ENCODE results near the gene MINK1.

Gene MINK1

DNA sequence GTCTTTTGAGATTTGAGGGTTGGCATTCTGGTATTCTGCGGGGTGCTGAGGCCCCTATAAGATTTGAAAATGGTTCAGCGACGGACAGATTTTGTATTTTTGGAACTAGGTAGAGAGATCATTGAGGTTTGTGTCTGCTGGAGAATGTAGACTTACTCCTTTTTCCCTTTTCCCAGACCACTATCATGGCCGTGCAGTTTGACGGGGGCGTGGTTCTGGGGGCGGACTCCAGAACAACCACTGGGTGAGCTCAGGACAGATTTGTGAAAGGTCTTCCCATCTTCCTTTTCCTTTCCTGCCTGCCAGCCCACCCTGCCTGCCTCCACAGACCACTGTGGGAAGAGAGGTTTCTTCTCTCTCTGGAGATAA is 36.6 kb upstream of the MINK1 start:
- ChIA-PET CTCF (no interaction called here), POLR2A (interaction anchor here (0.6 to 2.7 kb wide), 12 partner anchors 8 to 143 kb away, joined by 3 to 19 read pairs (median 3); partner anchors contain the start of genes ARRB2, MED11, PLD2 and RNF167)
- TF ChIP-seq SP1 (IDR thresholded peaks at IDR 0.05) (no peak), L3MBTL2 (conservative IDR thresholded peaks at IDR 0.05) (no peak), NFRKB (IDR thresholded peaks at IDR 0.05) (no peak), ZNF384 (IDR thresholded peaks at IDR 0.05) (no peak), FOXK2 (IDR thresholded peaks at IDR 0.05) (no peak), ELF4 (IDR thresholded peaks at IDR 0.05) (no peak), HDGF (IDR thresholded peaks at IDR 0.05; ENCODE audit: borderline replicate concordance) (no peak), FOXM1 (IDR thresholded peaks at IDR 0.05; ENCODE audit: borderline replicate concordance) (no peak)
- peak; percentile 59 for DNase-seq (ENCODE audit: extremely low spot score)

DNA sequence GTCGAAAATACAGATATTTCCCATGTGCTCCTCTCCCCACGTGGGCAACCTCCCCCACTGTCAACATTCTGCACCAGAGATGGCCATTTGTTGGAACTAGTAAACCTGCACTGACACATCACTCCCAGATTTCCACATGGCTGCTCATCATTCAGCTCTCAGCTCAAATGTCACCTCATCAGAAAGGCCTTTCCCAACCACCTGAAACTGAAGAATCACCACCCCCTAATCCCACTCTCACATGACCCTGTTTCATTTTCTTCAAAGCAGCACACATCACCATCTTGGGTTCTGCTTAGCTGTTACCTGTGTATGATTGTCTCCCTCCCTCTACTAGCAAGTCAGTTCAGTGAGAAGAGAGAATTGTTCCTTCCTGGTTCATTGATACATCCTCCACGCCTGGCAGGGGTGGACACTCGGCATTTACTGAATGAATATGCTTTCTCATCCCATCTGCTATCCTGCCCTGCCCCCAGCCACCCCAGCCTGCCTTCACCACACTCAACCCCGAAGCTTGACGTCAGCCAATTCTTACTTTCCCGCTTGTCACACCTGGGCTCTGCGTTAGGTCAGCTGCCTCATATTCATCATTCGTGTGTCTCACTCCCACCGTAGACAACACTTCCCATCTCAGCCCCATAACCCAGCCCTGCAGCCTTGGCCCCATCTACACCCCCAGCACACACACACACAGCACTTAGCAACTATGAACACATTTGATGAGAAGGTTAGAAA is 32.5 kb upstream of the MINK1 start:
- POLR2A ChIA-PET, result interaction anchor here (1.2 kb wide), 1 partner anchor 11 kb away, joined by 5 read pairs; no protein-coding TSS in a partner anchor
- CTCF ChIA-PET, result no interaction called here
- no peak for DNase-seq (ENCODE audit: extremely low spot score)
- TF ChIP-seq CTBP1 (IDR thresholded peaks at IDR 0.05; ENCODE audit: borderline replicate concordance) (no peak), ARNT (IDR thresholded peaks at IDR 0.05) (no peak), ELF4 (IDR thresholded peaks at IDR 0.05) (no peak), NFRKB (IDR thresholded peaks at IDR 0.05) (no peak), SP1 (IDR thresholded peaks at IDR 0.05) (no peak), SUZ12 (IDR thresholded peaks at IDR 0.05) (no peak), FOXK2 (IDR thresholded peaks at IDR 0.05) (no peak), BHLHE40 (IDR thresholded peaks at IDR 0.05; ENCODE audit: borderline replicate concordance) (no peak), HDGF (IDR thresholded peaks at IDR 0.05; ENCODE audit: borderline replicate concordance) (no peak), FOXA1 (IDR thresholded peaks at IDR 0.05) (no peak), LEF1 (IDR thresholded peaks at IDR 0.05; ENCODE audit: borderline replicate concordance) (no peak), TARDBP (IDR thresholded peaks at IDR 0.05) (no peak), ZNF384 (IDR thresholded peaks at IDR 0.05) (no peak), L3MBTL2 (conservative IDR thresholded peaks at IDR 0.05) (no peak), FOXM1 (IDR thresholded peaks at IDR 0.05; ENCODE audit: borderline replicate concordance) (no peak)
- TF ChIP-seq, protein P1, sequence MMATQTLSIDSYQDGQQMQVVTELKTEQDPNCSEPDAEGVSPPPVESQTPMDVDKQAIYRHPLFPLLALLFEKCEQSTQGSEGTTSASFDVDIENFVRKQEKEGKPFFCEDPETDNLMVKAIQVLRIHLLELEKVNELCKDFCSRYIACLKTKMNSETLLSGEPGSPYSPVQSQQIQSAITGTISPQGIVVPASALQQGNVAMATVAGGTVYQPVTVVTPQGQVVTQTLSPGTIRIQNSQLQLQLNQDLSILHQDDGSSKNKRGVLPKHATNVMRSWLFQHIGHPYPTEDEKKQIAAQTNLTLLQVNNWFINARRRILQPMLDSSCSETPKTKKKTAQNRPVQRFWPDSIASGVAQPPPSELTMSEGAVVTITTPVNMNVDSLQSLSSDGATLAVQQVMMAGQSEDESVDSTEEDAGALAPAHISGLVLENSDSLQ (IDR thresholded peaks at IDR 0.05), result no peak

- TF ChIP-seq CTBP1 (IDR thresholded peaks at IDR 0.05; ENCODE audit: borderline replicate concordance) (no peak), ARNT (IDR thresholded peaks at IDR 0.05) (no peak), FOXK2 (IDR thresholded peaks at IDR 0.05) (no peak), ZNF384 (IDR thresholded peaks at IDR 0.05) (no peak), NFRKB (IDR thresholded peaks at IDR 0.05) (no peak), ELF4 (IDR thresholded peaks at IDR 0.05) (no peak), FOXA1 (IDR thresholded peaks at IDR 0.05) (no peak), SP1 (IDR thresholded peaks at IDR 0.05) (no peak), BHLHE40 (IDR thresholded peaks at IDR 0.05; ENCODE audit: borderline replicate concordance) (no peak), LEF1 (IDR thresholded peaks at IDR 0.05; ENCODE audit: borderline replicate concordance) (no peak)
- ChIA-PET POLR2A (no interaction called here), CTCF (no interaction called here)
- DNase-seq (ENCODE audit: extremely low spot score), result no peak
These were observed 30.9 kb upstream of the MINK1 start, which contains the start of gene C17orf114 for GRCh38 chr17:4802228-4802627. C17orf114 (minus strand) TSS chr17:4802328.

DNA sequence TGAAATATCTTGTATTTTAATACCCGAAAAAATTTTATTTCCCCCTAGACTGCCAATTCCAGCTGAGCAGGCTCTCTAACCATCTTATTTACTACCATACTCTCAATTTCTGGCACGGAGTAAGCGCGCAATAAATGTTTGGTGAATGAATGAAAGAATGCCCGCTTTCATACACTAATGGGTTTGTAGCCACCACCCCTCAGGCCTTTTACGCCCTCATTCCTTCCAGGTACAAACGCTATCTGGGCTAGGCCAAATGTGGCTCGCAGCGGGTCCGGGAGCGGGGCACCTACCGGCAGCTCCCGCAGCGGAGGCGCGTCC is 26.7 kb upstream of the MINK1 start:
- POLR2A ChIA-PET, result interaction anchor here (0.7 to 3.4 kb wide), 10 partner anchors 9 to 32 kb away, joined by 3 to 19 read pairs (median 4); partner anchors contain the start of genes GLTPD2, MINK1 and PSMB6
- DNase-seq (ENCODE audit: extremely low spot score), result no peak

DNA sequence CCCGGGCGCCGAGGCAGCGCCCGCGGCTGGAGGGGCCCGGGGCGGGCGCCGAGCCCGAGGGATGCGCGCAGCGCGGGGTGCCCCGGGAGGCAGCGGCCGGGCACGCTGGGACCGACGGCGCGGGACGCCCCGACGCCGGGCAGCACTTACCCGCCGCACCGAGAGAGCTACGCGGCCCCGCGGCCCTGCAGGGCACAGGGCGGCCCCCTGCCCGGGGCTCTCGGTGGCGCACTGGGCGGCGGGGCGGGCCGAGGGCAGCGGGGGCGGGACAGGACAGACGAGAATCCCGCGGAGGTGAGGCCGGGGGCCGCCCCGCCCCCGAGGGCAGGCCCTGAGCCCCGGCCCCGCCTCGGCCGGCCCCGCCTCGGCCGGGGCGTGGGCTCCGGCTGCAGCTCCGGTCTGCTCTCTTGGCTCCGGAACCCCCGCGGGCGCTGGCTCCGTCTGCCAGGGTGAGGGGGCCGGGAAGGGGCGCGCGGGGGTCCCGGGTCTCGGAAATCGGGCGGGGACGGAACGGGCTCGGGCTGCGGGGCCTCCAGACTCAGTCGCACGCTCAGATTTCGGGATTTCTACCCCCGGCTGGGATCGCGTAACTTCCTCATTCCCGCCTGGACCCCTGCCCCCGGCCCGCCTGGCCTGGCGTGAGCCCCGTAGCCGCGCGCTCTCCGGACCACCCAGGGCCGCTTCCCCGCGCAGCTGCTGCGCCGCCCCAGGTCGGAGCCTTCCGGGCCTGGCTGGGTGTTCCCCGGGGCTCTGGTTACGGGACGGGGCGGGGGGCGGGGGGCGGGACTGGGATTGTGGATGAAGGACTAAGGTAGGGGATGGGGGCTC is 26.1 kb upstream of the MINK1 start, which contains the start of gene PLD2:
Gene PLD2, plus strand, starts transcription at position 376 of the 828 bp plus-strand sequence. CDS start 621 bp downstream, outside the sequence.
- TF ChIP-seq LEF1 (IDR thresholded peaks at IDR 0.05; ENCODE audit: borderline replicate concordance) (no peak), FOXM1 (IDR thresholded peaks at IDR 0.05; ENCODE audit: borderline replicate concordance) (peak; percentile 26; the same call in 1 of the 2 replicates)
- POLR2A ChIA-PET, result interaction anchor here (0.7 to 3.4 kb wide), 12 partner anchors 9 to 133 kb away, joined by 3 to 19 read pairs (median 4); partner anchors contain the start of genes GLTPD2, MINK1, PSMB6 and RNF167

More for the DNA sequence above, 26.7 kb upstream of the MINK1 start:
- TF ChIP-seq TARDBP (IDR thresholded peaks at IDR 0.05) (no peak), ZNF384 (IDR thresholded peaks at IDR 0.05) (no peak), ELF4 (IDR thresholded peaks at IDR 0.05) (no peak), FOXK2 (IDR thresholded peaks at IDR 0.05) (no peak), NFRKB (IDR thresholded peaks at IDR 0.05) (no peak), FOXA1 (IDR thresholded peaks at IDR 0.05) (no peak), SUZ12 (IDR thresholded peaks at IDR 0.05) (no peak), CTBP1 (IDR thresholded peaks at IDR 0.05; ENCODE audit: borderline replicate concordance) (no peak), FOXM1 (IDR thresholded peaks at IDR 0.05; ENCODE audit: borderline replicate concordance) (no peak), ARNT (IDR thresholded peaks at IDR 0.05) (no peak), SP1 (IDR thresholded peaks at IDR 0.05) (no peak), LEF1 (IDR thresholded peaks at IDR 0.05; ENCODE audit: borderline replicate concordance) (no peak), L3MBTL2 (conservative IDR thresholded peaks at IDR 0.05) (no peak), BHLHE40 (IDR thresholded peaks at IDR 0.05; ENCODE audit: borderline replicate concordance) (no peak)
- TF ChIP-seq, protein P1 (IDR thresholded peaks at IDR 0.05), result no peak
- CTCF ChIA-PET, result interaction anchor here (1.1 to 1.4 kb wide), 2 partner anchors 16 to 32 kb away, joined by 3 to 8 read pairs; no protein-coding TSS in a partner anchor

More for the DNA sequence above, 26.1 kb upstream of the MINK1 start, which contains the start of gene PLD2:
- CTCF ChIA-PET, result interaction anchor here (1.1 to 1.4 kb wide), 2 partner anchors 17 to 31 kb away, joined by 3 to 8 read pairs; no protein-coding TSS in a partner anchor
- DNase-seq (ENCODE audit: extremely low spot score), result peak; percentile 97
